Measurements from ENCODE around the gene ZBTB11.
A peak's percentile ranks its signal among the peaks of the same experiment; 100 is the strongest.

The ZBTB11 gene, protein sequence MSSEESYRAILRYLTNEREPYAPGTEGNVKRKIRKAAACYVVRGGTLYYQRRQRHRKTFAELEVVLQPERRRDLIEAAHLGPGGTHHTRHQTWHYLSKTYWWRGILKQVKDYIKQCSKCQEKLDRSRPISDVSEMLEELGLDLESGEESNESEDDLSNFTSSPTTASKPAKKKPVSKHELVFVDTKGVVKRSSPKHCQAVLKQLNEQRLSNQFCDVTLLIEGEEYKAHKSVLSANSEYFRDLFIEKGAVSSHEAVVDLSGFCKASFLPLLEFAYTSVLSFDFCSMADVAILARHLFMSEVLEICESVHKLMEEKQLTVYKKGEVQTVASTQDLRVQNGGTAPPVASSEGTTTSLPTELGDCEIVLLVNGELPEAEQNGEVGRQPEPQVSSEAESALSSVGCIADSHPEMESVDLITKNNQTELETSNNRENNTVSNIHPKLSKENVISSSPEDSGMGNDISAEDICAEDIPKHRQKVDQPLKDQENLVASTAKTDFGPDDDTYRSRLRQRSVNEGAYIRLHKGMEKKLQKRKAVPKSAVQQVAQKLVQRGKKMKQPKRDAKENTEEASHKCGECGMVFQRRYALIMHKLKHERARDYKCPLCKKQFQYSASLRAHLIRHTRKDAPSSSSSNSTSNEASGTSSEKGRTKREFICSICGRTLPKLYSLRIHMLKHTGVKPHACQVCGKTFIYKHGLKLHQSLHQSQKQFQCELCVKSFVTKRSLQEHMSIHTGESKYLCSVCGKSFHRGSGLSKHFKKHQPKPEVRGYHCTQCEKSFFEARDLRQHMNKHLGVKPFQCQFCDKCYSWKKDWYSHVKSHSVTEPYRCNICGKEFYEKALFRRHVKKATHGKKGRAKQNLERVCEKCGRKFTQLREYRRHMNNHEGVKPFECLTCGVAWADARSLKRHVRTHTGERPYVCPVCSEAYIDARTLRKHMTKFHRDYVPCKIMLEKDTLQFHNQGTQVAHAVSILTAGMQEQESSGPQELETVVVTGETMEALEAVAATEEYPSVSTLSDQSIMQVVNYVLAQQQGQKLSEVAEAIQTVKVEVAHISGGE

DNA sequence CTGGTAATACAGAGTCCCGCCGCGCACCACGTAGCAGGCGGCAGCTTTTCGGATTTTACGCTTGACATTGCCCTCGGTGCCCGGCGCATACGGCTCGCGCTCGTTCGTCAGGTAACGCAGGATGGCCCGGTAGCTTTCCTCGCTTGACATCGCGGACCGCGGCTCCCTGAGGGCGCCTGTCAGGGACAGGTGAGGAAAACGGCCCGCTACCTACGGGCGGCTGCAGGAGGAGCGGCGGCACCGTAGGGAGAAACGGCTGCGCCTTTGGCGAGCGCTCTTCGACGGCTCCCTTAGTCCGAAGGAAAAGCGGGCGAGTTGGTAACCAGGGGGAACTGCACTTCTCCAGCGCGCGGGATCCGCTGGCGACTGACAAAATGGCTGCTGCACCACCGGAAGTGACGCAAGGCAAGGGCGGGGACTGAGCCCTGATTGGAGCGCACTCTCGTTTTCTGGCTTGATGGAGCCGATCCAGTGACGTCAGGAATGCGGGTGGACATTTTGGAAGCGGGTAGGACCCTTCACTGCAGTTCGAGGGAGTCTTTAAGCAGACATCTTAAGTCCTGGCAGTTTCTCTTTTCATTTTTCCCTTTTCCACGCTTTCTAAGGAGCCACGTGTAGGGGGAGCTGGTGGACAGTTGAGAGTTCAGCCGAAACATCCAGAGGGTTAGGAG lies at the start of gene ZBTB11:
Gene ZBTB11, minus strand, starts transcription at position 368 of the 671 bp plus-strand sequence. Its CDS starts 218 bp downstream, at position 150.
- H3K36me3 ChIP-seq = peaks cover 26 to 50% (median 35%) of the 10 kb centered on the region in 11 experiments
- peak within 1 kb of the TSS; percentile 82 to 99 (median 94) for H3K4me3 ChIP-seq
- peaks cover 31 to 55% (median 37%) of the 10 kb centered on the region in 10 experiments for H3K4me1 ChIP-seq
- peaks cover 30 to 83% (median 74%) of the 10 kb centered on the region in 11 experiments; a peak in 21 of 22 replicates for H4K20me1 ChIP-seq
- no peaks in the 10 kb centered on the region for H3K27me3 ChIP-seq
- peak within 1 kb of the TSS; percentile 87 to 97 (median 93) for H3K27ac ChIP-seq
- H3K9ac ChIP-seq = peak within 1 kb of the TSS; percentile 91 to 98 (median 95)
- no peak for TF ChIP-seq Cebpa-rat (IDR thresholded peaks at IDR 0.05)
- no peaks in the 10 kb centered on the region for H3K9me3 ChIP-seq (replicated peaks in 1 of 11)
- peak within 1 kb of the TSS; percentile 83 to 93 (median 89) for H3K4me2 ChIP-seq

DNA sequence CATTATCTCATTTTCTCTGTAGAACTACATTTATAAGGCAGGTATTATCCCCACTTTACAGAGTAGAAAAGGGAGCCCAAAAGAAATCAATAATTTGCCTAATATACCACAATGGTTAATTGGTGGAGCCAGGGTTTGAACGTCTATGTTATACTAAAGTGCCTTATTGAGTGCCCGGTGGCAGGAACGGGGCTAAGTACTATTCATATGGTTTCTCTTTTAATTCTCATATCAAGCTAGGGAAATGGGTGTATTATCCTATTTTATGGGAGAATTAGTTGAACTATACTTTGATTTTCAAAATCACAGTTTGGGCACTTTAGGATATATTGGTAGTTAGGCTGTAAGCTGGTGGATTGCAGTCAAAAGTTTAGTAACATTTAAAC lies 49.0 kb upstream of the ZBTB11 start:
- Histone ChIP-seq H3K36me3 (peaks cover 23 to 45% (median 39%) of the 10 kb centered on the region in 11 experiments), H3K27ac (peak overlapping the region in 10 of 11 experiments; percentile 42 to 86 (median 80); a peak in 15 of 22 replicates), H3K9ac (peak overlapping the region; percentile 76 to 90 (median 85)), H3K4me1 (peaks cover 21 to 38% (median 34%) of the 10 kb centered on the region in 10 experiments), H3K9me3 (replicated peaks in 1 of 11) (no peaks in the 10 kb centered on the region), H4K20me1 (no peaks in the 10 kb centered on the region), H3K4me2 (peak overlapping the region; percentile 80 to 92 (median 87)), H3K27me3 (no peaks in the 10 kb centered on the region), H3K4me3 (peak overlapping the region; percentile 80 to 97 (median 84))
- TF ChIP-seq Cebpa-rat (IDR thresholded peaks at IDR 0.05) = no peak

DNA sequence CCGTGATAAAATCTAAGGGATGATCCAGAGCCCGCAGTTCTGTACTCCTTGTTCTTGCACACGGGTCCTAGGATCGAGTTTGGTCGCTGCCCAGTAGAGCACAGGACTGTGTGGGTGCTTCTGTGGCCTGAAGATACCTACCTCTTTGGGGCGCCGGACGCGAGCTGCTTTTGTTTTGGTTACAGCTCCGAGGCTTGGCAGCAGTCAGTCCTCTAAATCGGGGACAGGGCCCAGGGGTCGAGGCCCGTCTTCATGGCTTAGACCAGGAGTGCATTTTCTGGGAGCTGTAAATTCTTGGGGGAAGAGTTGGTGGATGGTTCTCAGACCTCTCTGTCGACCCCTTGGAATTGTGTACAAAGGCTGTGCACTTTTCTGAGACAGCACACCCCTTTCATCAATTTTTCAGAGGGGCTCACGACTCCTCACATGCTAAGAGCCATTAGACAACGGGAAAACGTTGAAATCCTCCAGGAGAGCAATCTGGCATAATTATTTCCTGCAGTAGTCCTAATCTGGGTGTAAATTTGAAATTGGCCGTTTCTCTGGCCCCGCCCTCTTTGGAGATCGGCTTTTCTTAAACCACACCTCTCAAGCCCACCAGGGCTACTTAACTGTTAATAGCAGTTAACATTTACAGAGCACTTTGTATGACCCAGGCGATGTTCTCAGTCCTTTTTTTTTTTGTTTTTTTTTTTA lies 48.4 kb upstream of the ZBTB11 start:
- no peak for TF ChIP-seq Cebpa-rat (IDR thresholded peaks at IDR 0.05)
- Histone ChIP-seq H3K27ac (peak overlapping the region; percentile 42 to 86 (median 80); a peak in 21 of 22 replicates), H3K4me1 (peaks cover 24 to 43% (median 38%) of the 10 kb centered on the region in 10 experiments), H3K27me3 (no peaks in the 10 kb centered on the region), H3K36me3 (peaks cover 22 to 39% (median 34%) of the 10 kb centered on the region in 11 experiments), H4K20me1 (no peaks in the 10 kb centered on the region), H3K4me2 (peak overlapping the region; percentile 80 to 92 (median 87)), H3K9me3 (replicated peaks in 1 of 11) (no peaks in the 10 kb centered on the region), H3K4me3 (peak overlapping the region; percentile 80 to 97 (median 84)), H3K9ac (peak overlapping the region; percentile 76 to 90 (median 85))

DNA sequence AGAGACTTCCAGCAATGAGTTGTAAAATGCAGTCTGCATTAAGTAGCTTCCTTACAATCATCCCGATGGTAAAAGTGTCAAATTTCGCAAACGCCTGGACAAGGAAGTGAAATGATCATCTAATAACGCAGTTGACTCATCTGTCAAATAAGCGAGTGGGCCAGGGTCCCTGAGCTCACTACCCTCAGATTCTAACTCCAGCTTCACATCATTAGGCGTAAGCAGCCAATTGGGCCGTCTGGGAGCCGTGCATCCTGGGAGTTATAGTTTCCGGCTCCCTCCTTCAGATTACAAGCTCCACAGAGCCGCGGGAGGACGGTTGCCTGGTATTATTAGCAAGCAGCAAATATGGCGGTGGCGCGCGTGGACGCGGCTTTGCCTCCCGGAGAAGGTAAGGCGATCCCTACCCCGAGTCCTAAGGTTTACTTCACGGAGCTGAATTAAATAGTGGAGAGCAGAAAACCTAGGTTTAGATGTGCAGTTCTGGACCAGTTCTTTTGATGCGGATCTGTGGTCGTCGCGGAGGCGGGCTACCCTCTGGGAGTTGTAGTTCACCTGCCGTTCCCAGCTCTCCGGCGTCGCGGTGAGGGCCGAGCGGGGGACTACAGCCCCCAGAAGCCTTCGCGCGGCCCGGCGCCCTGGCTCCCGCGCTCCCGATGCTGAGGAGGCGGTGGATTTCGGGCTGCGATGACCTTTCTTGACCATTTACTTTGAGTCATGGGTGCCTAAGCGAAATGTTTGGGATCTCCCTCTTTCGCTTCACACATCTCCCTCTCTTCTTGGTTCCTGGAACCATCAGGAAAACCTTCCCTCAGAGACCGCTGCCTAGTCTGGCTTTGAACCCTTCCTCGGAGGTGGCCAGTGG lies 47.6 kb upstream of the ZBTB11 start, which contains the start of gene CEP97:
Gene CEP97, plus strand, starts transcription at position 286 of the 865 bp plus-strand sequence. Its CDS starts 63 bp downstream, at position 349.
- no peak for TF ChIP-seq Cebpa-rat (IDR thresholded peaks at IDR 0.05)
- Histone ChIP-seq H3K4me1 (peaks cover 30 to 47% (median 43%) of the 10 kb centered on the region in 10 experiments), H3K4me3 (peak within 1 kb of the TSS; percentile 80 to 97 (median 84)), H3K27me3 (no peaks in the 10 kb centered on the region), H3K4me2 (peak within 1 kb of the TSS; percentile 80 to 92 (median 87)), H4K20me1 (no peaks in the 10 kb centered on the region), H3K27ac (peak within 1 kb of the TSS; percentile 42 to 86 (median 80); a peak in 21 of 22 replicates), H3K9me3 (replicated peaks in 1 of 11) (no peaks in the 10 kb centered on the region), H3K36me3 (peaks cover 17 to 33% (median 27%) of the 10 kb centered on the region in 11 experiments), H3K9ac (peak within 1 kb of the TSS; percentile 76 to 90 (median 85))

DNA sequence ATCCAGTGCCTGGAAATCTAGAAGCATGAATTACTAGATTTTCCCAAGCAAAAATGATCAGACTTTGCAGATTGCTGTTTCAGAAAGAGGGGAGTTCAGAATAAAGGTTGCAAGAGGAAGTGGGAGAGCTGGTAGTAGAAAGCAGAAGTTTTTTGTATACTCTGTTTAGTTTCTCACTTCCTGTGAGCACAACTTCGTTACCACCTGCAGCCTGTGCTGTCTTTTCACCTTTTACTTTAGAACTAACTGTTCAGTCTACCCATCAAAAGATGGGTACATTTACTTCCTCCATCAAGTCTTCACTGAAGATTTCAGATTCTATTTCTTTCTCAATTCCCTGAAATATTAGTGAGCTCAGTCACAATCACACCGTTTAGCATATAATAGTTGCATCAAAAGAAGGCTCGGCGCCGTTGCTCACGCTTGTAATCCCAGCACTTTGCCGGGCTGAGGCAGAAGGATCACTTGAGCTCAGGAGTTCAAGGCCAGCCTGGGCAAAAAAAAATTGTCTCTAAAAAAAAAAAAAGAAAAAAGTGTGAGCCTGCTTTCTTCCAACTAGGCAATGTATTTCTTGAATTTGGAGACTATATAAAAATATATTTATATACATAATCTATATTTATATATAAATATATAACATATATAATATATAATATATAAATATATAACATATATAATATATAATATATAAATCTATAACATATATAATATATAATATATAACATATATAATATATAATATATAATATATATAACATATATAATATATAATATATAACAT lies 45.7 kb upstream of the ZBTB11 start:
- peaks cover 30 to 51% (median 43%) of the 10 kb centered on the region in 10 experiments for H3K4me1 ChIP-seq
- H3K27ac ChIP-seq = peak overlapping the region in 9 of 11 experiments; percentile 1 to 68 (median 56); a peak in 15 of 22 replicates
- no peaks in the 10 kb centered on the region for H3K27me3 ChIP-seq
- H3K4me3 ChIP-seq = no peak overlapping the region
- peaks cover 0 to 13% (median 8%) of the 10 kb centered on the region in 11 experiments; a peak in 14 of 22 replicates for H3K36me3 ChIP-seq
- H3K9me3 ChIP-seq (replicated peaks in 1 of 11) = no peaks in the 10 kb centered on the region
- H3K4me2 ChIP-seq = peak overlapping the region; percentile 39 to 87 (median 64)
- TF ChIP-seq Cebpa-rat (IDR thresholded peaks at IDR 0.05) = no peak
- no peaks in the 10 kb centered on the region for H4K20me1 ChIP-seq
- H3K9ac ChIP-seq = peak overlapping the region in 5 of 11 experiments; percentile 5 to 48 (median 27); a peak in 7 of 22 replicates
